Measurements from ENCODE around the gene BIVM.
A peak's percentile ranks its signal among the peaks of the same experiment; 100 is the strongest.

The BIVM gene

GRCh38 chr13:102845630-102846260, 46.8 kb downstream of the BIVM start, which contains the start of gene ERCC5:
ERCC5 (plus strand) TSS chr13:102846032; CDS start chr13:102846267, 235 bp downstream.
- peak; percentile 97 for DNase-seq

GRCh38 chr13:102846261-102847015, 47.5 kb downstream of the BIVM start:
- DNase-seq, result peak; percentile 69

- DNase-seq, result peak; percentile 62
Measured at GRCh38 chr13:102847272-102848234, 48.6 kb downstream of the BIVM start.

GRCh38 chr13:102848956-102849355, 50.0 kb downstream of the BIVM start:
- no peak for DNase-seq

GRCh38 chr13:102852556-102852955, 53.6 kb downstream of the BIVM start:
- no peak for DNase-seq

GRCh38 chr13:102854675-102855074, 55.8 kb downstream of the BIVM start:
- DNase-seq, result no peak

- peak; percentile 64 for DNase-seq
Measured at GRCh38 chr13:102856557-102856956, 57.6 kb downstream of the BIVM start.

- DNase-seq, result no peak
Measured at GRCh38 chr13:102862624-102863210, 63.8 kb downstream of the BIVM start.

- DNase-seq, result no peak
Measured at GRCh38 chr13:102863590-102863989, 64.7 kb downstream of the BIVM start.

GRCh38 chr13:102868366-102868936, 69.5 kb downstream of the BIVM start:
- no peak for DNase-seq

- no peak for DNase-seq
Measured at GRCh38 chr13:102869948-102870676, 71.2 kb downstream of the BIVM start.

- DNase-seq, result peak; percentile 66
Measured at GRCh38 chr13:102870677-102871415, 71.9 kb downstream of the BIVM start.

- DNase-seq, result no peak
Measured at GRCh38 chr13:102872131-102872530, 73.2 kb downstream of the BIVM start.

- DNase-seq, result no peak
Measured at GRCh38 chr13:102872531-102872930, 73.6 kb downstream of the BIVM start.

- DNase-seq, result no peak
Measured at GRCh38 chr13:102873653-102874052, 74.7 kb downstream of the BIVM start.

- DNase-seq, result no peak
Measured at GRCh38 chr13:102875256-102875655, 76.3 kb downstream of the BIVM start.

- DNase-seq, result no peak
Measured at GRCh38 chr13:102877303-102877702, 78.4 kb downstream of the BIVM start.

- no peak for DNase-seq
Measured at GRCh38 chr13:102878481-102878880, 79.6 kb downstream of the BIVM start.

GRCh38 chr13:102879793-102880499, 81.0 kb downstream of the BIVM start:
- DNase-seq, result no peak
